ENCODE data around the gene DMRT1.

DNA sequence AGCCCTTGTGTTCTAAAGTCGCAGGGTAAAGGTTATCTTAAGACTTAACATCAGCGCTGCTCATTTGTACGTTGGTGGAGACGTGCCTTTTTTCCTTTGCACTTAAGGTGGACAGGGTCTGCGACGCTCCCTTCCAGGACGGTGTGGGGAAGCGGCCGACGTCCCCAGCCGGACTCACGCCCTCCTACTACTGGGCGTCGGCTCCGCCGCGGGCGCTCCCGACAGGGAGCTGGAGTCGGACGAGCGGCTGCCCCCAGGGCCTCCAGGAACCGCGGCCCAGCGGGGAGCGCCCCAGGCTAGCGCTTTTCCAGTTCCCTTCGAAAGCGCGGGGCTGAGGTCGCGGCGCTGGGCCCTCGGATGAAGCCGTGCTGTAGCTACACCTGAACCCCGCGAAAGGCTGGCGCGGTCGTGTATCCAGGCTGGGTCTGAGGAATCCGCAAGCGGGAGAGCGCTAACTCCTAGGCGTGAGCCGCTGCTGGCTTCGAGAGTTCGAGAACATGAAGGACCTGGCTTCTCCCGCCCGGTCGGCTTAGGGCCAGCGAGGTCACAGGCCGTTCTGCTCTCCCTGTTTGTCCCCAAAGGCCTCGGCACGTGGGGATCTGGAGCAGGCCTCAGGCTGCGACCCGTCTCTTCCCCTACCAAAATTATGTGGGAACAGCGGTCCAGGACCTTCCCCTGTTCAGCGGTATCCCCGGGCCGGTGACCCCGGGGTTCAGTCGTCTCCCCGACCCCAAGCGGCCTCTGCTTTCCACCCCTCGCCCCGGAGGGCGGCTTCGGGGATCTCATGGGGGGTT lies 131.2 kb downstream of the DMRT1 start:
- TF ChIP-seq POLR2AphosphoS5 (IDR thresholded peaks at IDR 0.05; ENCODE audit: low read depth, low read length) (no peak), TAF1 (IDR thresholded peaks at IDR 0.05; ENCODE audit: borderline replicate concordance, insufficient read depth, low read length) (no peak)

Data from PFSK-1 (cell line).